ENCODE measurements around the gene C6orf52. TPM values are rescaled to one million over a fixed set of nuclear protein-coding genes. Genes with fewer than 3 reads are reported as not detected.

The C6orf52 gene
- total RNA-seq, 4 donors from 2014 or later, result not detected

DNA sequence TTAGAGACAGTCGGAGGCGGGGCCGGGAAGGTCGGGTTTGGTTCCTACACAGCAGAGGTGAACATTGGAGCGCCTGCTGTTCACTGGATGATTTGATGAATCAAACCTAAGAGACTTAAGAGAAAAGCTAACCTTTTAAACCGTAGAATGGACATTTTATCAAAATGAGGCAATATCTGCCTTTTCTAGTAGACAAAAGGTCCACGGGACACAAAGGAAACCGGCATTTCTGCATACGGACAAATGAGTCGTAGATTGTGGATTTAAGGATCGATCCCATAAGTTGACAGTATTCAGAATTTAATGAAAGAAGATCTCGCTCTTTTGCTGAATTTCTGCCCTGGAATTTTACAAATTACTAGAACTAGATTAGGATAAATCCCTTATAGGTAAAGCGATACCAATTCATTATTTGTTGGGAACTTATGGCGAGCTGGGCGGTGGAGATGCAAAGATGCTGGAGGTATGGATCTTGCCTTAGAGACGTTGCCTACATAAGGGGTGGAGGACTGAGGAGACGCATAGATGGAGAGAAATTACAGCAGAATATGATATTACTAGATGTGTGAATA, 756 bp upstream of the C6orf52 start:
- TF ChIP-seq, protein P1, sequence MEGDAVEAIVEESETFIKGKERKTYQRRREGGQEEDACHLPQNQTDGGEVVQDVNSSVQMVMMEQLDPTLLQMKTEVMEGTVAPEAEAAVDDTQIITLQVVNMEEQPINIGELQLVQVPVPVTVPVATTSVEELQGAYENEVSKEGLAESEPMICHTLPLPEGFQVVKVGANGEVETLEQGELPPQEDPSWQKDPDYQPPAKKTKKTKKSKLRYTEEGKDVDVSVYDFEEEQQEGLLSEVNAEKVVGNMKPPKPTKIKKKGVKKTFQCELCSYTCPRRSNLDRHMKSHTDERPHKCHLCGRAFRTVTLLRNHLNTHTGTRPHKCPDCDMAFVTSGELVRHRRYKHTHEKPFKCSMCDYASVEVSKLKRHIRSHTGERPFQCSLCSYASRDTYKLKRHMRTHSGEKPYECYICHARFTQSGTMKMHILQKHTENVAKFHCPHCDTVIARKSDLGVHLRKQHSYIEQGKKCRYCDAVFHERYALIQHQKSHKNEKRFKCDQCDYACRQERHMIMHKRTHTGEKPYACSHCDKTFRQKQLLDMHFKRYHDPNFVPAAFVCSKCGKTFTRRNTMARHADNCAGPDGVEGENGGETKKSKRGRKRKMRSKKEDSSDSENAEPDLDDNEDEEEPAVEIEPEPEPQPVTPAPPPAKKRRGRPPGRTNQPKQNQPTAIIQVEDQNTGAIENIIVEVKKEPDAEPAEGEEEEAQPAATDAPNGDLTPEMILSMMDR (IDR thresholded peaks at IDR 0.05), result no peak
- DNase-seq (ENCODE audit: low spot score), result no peak
- ATAC-seq (ENCODE audit: low FRiP score), result no peak

DNA sequence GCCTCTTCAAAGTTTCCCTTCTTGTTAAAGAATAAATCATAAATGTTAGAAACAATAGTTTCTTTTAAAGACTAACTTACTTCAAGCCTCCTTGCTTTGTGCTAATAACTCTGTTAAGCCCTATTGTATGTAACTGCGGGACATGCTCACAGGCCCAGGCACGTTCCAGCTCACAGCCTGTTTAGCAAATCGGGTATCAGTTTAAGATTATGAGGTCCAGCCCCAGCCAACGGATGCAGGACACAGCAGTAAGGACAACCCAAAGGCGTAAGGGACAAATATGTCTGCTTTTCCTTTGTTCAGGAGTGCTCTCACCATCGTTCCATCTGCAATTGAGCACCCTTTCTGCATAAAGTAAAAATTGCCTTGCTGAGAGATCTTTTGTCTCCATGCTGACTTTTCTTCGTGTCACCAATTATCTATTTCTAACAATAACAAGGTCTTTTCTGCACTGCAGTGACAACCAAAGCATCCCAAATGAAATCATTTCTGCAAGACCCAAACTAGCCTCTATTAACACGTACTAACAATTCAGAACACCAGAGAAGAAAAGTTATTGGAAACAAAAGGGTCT, 1.4 kb downstream of the C6orf52 start:
- DNase-seq (ENCODE audit: low spot score) (no peak), ATAC-seq (ENCODE audit: low FRiP score) (no peak)
- TF ChIP-seq, protein P1 (IDR thresholded peaks at IDR 0.05), result no peak

DNA sequence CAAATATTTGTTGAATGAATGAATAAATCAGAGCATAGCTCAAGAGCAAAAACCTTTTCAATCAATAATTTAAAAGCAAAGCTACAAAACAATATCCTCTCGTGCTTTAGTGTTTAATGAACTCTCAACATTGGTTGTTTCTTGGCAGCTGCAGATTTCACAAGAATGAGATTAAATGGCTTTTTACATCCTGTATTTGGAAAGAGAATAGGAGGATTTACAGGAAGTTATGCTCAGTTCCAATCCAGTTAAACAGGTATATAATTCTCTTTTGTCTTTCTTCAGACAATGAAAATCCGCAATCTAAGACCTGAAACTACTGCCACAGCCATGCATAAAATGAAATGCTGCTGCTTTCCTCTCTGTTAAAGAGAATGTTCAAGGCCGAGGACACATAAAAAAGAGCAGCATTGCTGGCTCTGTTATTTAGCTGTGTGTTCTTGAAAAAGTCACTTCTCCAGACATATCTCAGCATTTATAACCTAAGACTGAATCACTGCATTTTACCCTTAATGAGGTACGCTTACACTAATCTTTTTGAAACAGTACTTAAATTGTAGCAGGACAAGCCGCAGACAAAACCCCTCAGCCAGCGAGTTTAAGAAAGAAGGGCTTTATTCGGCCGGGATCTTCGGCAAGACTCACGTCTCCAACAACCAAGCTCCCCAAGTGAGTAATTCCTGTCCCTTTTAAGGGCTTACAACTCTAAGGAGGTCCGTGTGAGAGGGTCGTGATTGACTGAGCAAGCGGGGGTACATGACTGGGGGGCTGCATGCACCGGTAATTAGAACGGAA, 3.6 kb downstream of the C6orf52 start:
- TF ChIP-seq, protein P1 (IDR thresholded peaks at IDR 0.05), result no peak
- DNase-seq (ENCODE audit: low spot score) (no peak), ATAC-seq (ENCODE audit: low FRiP score) (no peak)

DNA sequence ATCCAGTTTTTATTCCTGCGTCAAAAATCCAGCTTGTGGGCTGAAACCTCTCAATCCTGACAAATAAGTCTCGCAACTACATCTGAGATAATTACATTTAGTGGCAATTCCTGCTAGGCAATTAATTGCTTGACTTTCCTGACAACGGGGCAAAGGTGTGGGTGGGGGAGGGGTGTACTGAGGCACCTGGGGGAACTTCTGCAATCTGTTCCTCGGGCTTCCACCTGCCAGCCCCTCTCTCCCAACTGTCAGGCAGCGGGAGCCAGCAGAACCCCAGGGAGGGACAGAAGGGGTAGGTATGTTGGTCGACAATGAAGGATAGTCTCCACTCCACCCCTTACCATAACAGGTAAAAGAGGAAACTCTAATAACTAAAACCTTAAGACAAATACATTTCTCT, 6.8 kb downstream of the C6orf52 start:
- ATAC-seq (ENCODE audit: low FRiP score) (no peak), DNase-seq (ENCODE audit: low spot score) (no peak)
- TF ChIP-seq, protein P1 (IDR thresholded peaks at IDR 0.05), result no peak

DNA sequence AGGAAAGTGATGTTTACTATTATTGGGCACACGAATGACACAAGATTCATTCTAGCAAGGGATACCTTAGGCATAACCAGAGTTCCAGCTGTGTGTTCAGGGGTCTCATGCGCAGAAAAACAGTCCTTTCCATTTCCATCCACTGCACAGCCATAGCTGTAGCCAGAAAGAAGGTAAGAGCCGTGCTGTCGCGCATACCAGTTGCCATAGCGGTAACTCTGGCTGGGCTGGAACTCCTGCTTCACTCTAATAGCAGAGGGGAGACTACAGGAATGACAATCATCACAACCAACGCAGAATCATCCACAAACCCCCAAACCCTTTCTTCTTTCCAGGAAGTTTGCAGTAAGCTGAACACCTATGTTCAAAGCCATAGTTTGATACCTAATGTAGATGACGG, 7.5 kb downstream of the C6orf52 start:
- TF ChIP-seq, protein P1 (IDR thresholded peaks at IDR 0.05), result no peak
- DNase-seq (ENCODE audit: low spot score), result no peak
- ATAC-seq (ENCODE audit: low FRiP score), result no peak

DNA sequence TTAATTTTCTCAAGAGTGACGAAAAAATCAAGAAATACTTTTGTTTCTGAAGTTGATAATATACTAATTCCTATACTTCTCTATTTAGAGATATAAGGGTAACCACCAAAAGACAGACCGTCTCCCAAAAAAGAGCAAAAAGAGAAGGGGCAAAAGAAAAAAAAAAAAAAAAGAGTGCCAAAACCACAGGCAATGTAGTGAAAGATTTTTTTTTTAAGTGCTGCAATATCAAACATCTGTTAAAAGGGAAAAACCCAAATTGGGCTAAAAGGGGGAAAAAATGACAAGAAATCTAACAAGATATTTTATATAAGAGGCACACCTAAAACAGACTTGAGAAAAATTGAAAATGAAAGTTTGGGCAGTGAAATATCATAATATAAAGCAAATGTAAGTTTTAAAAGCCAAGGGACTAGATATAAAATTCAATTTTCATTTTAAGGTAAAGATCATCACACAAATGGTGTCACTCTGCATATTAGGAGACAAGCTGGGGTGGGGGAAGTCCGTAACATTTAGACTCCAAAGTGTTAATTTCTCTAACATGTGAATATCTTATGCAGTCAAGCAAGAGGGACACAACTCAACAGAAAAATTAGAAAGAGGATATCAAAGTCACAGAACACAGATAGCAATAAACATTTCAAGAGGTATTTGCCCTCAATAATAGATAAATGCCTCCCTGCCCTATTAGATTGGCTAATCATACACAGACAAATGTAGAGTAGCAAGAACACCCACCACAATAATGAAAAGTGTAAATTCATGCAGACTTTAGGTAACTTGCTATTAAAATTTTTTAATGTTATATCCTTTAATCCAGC, 9.1 kb downstream of the C6orf52 start:
- ATAC-seq (ENCODE audit: low FRiP score), result no peak
- no peak for DNase-seq (ENCODE audit: low spot score)
- TF ChIP-seq, protein P1 (IDR thresholded peaks at IDR 0.05), result no peak

Measured in omental fat pad (tissue), 4 donors.